ENCODE data around the gene PLCL2.

Gene PLCL2

GRCh38 chr3:16841041-16841753 lies 43.6 kb upstream of the PLCL2 start:
- Histone ChIP-seq H3K36me3 (ENCODE audit: insufficient read depth, low read length) (no peaks in the 10 kb centered on the region), H3K79me2 (ENCODE audit: insufficient read depth, low read length) (no peaks in the 10 kb centered on the region), H3F3A (ENCODE audit: insufficient read depth, low read length) (peaks cover 8% of the 10 kb centered on the region), H2AFZ (ENCODE audit: low read length) (peak overlapping the region; percentile 2; the same call in 1 of the 2 replicates), H3K9ac (ENCODE audit: low read length) (peak overlapping the region; percentile 71), H3K4me1 (ENCODE audit: insufficient read depth, low read length, severe bottlenecking) (peaks cover 89% of the 10 kb centered on the region), H3K4me3 (ENCODE audit: low read depth, low read length, poor library complexity, severe bottlenecking) (peak overlapping the region; percentile 56), H4K20me1 (ENCODE audit: insufficient read depth, low read length) (no peaks in the 10 kb centered on the region), H3K9me2 (ENCODE audit: low read depth, low read length) (no peaks in the 10 kb centered on the region), H3K27ac (ENCODE audit: low read depth, low read length, poor library complexity, severe bottlenecking) (peak overlapping the region; percentile 99), H3K27me3 (ENCODE audit: insufficient read depth, low read length) (no peaks in the 10 kb centered on the region), H3K4me2 (ENCODE audit: low read length) (peak overlapping the region; percentile 77), H3K9me3 (ENCODE audit: low read length) (no peaks in the 10 kb centered on the region)
- TF ChIP-seq EZH2 (IDR thresholded peaks at IDR 0.05; ENCODE audit: borderline replicate concordance, low read length): no peak
- no peak for TF ChIP-seq CTCF (IDR thresholded peaks at IDR 0.05; ENCODE audit: low read length)

GRCh38 chr3:16841904-16842271 lies 42.9 kb upstream of the PLCL2 start:
- Histone ChIP-seq H3F3A (ENCODE audit: insufficient read depth, low read length) (peaks cover 8% of the 10 kb centered on the region), H3K4me1 (ENCODE audit: insufficient read depth, low read length, severe bottlenecking) (peaks cover 89% of the 10 kb centered on the region), H3K4me3 (ENCODE audit: low read depth, low read length, poor library complexity, severe bottlenecking) (peak overlapping the region; percentile 56), H3K27ac (ENCODE audit: low read depth, low read length, poor library complexity, severe bottlenecking) (peak overlapping the region; percentile 99), H4K20me1 (ENCODE audit: insufficient read depth, low read length) (no peaks in the 10 kb centered on the region), H3K9me2 (ENCODE audit: low read depth, low read length) (no peaks in the 10 kb centered on the region), H3K9ac (ENCODE audit: low read length) (peak overlapping the region; percentile 71), H3K9me3 (ENCODE audit: low read length) (no peaks in the 10 kb centered on the region), H2AFZ (ENCODE audit: low read length) (no peak overlapping the region), H3K79me2 (ENCODE audit: insufficient read depth, low read length) (no peaks in the 10 kb centered on the region), H3K4me2 (ENCODE audit: low read length) (peak overlapping the region; percentile 77), H3K27me3 (ENCODE audit: insufficient read depth, low read length) (no peaks in the 10 kb centered on the region), H3K36me3 (ENCODE audit: insufficient read depth, low read length) (no peaks in the 10 kb centered on the region)
- no peak for TF ChIP-seq CTCF (IDR thresholded peaks at IDR 0.05; ENCODE audit: low read length)
- no peak for TF ChIP-seq EZH2 (IDR thresholded peaks at IDR 0.05; ENCODE audit: borderline replicate concordance, low read length)

GRCh38 chr3:16842272-16843270 lies 42.2 kb upstream of the PLCL2 start:
- no peaks in the 10 kb centered on the region for H3K79me2 ChIP-seq (ENCODE audit: insufficient read depth, low read length)
- H3K4me3 ChIP-seq (ENCODE audit: low read depth, low read length, poor library complexity, severe bottlenecking): peak overlapping the region; percentile 56
- H3K27ac ChIP-seq (ENCODE audit: low read depth, low read length, poor library complexity, severe bottlenecking): peak overlapping the region; percentile 99
- no peaks in the 10 kb centered on the region for H3K9me2 ChIP-seq (ENCODE audit: low read depth, low read length)
- H3F3A ChIP-seq (ENCODE audit: insufficient read depth, low read length): peaks cover 8% of the 10 kb centered on the region
- no peaks in the 10 kb centered on the region for H4K20me1 ChIP-seq (ENCODE audit: insufficient read depth, low read length)
- H3K36me3 ChIP-seq (ENCODE audit: insufficient read depth, low read length): no peaks in the 10 kb centered on the region
- no peak for TF ChIP-seq EZH2 (IDR thresholded peaks at IDR 0.05; ENCODE audit: borderline replicate concordance, low read length)
- TF ChIP-seq CTCF (IDR thresholded peaks at IDR 0.05; ENCODE audit: low read length): no peak
- peak overlapping the region; percentile 77 for H3K4me2 ChIP-seq (ENCODE audit: low read length)
- H3K4me1 ChIP-seq (ENCODE audit: insufficient read depth, low read length, severe bottlenecking): peaks cover 89% of the 10 kb centered on the region
- no peak overlapping the region; the same call in 1 of the 2 replicates for H2AFZ ChIP-seq (ENCODE audit: low read length)
- peak overlapping the region; percentile 71 for H3K9ac ChIP-seq (ENCODE audit: low read length)
- H3K9me3 ChIP-seq (ENCODE audit: low read length): no peaks in the 10 kb centered on the region
- H3K27me3 ChIP-seq (ENCODE audit: insufficient read depth, low read length): no peaks in the 10 kb centered on the region

Data from OCI-LY1 (cell line).